Stimulated activated CD8-positive, alpha-beta memory T cell treated with anti-CD3 and anti-CD28 coated beads, Interleukin-7, amount 100 ng/mL, for 48 hours (primary cell): Measurements from ENCODE around the gene ITIH5.
"Not testable (repeated sequence)": the region's sequence is repeated elsewhere in the genome, so short reads cannot be mapped to it uniquely, and the experiment has no call there.

Experiments
- DNase-seq, 2 donors: peaks; one replicate each; pipeline ENCODE4 v3.0.0-alpha.2; 2020; ENCODE audit warnings: low read depth in 1 of 2; ENCODE audit errors: extremely low read depth in 1 of 2

Gene ITIH5

DNA sequence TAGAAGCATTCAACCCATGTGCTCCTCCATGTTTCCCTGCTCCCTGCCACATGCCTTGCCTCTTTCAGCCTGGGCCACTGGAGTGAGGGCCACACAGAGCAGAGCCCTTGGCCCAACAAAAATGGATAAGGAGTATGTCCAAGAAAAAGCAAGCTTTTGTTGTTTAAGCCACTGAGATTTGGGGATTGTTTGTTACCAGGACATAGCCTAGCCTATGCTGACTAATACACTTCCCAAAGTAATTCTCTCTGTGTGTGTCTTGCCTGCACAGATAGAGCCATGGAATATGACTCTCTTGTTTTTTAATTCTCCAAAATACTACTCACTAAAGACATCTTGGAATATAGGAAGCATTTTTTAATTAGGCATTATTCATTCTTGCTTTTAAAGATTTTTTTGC lies 22.8 kb upstream of the ITIH5 start:
- DNase-seq = no peak

DNA sequence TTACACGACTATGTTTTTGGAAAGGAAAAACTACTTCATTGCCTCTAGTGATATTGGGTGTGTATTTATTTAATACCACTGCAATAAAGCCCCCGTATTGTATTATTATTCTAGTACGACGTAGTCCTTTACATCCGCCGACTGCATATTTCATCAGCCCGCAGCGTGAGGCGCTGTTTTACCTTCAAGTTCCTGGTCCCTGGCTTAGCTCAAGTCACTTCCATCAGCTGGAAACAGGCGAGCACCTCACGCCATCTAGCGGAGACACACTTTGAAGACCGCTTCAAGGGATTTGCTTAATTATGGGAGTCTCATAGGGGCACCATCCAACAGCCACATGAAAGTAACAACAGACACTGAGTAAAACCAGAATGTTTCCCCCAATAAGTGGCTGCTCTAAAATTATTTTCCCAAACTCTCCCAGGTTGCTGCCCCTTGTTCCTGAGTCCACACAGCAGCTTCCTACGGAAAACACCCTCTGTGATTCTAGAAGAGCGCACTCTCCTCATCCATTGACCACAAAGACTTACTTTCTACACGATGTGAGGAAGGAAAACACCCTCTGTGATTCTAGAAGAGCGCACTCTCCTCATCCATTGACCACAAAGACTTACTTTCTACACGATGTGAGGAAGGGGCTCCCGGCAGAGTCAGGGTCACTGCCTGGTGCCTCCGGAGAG lies 20.6 kb upstream of the ITIH5 start:
- DNase-seq = peak; percentile 45 to 73

DNA sequence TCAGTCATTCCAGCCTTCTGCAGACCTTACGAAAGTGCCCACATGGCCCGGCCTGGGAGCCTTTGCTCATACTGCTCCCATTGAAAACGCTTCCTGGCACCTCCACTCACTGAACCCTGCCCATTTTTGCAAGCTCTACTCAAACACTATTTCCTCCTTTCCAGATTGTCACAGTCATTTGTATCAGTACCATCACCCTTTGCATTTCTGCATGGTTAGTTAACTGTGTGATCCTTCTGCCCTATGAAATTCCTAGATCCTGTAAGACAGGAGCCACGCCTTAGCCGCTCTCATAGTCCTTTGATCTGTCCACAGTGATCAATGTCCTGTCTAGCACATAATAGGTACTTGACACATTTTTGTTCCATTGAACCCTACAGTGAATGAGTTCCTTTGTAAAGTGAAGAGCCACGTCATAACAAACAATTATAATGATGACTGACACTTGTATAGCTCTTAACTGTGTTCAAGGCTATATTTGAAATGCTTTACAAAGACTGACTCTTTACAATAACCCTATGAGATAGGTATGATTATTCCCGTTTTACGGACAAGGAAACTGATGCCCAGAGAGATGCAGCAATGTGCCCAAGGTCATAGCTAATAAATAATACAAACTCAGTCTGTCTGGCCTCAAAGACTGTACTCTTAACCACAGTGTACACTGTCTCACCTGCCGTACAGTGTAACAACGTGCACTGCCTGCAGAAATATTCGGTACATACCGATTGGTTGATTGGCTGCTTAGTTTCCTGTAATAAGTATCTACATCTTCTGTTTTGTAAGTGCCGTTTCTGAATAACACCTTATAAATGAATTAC lies 19.8 kb upstream of the ITIH5 start:
- DNase-seq = no peak

DNA sequence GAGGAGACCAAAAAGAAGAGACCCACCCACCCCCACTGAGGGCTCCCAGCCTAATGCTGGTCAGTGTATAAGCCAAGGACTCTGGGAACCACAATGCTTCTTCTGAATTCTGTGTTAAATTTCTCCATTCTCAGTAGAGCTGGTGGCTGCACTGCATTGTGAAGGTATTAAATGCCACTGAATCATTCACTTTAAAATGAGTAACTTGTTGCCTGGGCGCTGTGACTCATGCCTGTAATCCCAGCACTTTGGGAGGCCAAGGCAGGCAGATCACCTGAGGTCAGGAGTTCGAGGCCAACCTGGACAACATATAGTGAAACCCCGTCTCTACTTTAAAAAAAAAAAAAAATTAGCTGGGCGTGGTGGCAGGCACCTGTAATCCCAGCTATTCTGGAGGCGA lies 13.3 kb upstream of the ITIH5 start:
- DNase-seq = not testable (repeated sequence)

DNA sequence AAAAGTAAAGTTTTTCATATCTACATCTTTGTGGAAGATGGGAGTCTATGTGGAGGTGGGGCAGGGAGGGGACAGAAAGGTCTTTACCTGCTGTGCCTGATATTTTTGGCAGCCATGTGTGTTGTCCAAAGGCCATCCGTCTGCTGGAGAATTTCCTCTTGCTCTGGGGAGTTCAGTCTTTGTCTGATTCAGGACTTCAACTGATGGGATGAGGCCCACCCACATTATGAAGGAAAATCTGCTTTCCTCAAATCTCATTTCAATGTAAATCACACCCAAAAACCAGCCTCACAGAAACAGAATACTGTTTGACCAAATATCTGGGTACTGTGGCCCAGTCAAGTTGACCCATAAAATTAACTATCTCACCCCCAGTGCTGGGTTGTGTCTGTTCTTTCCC lies 12.5 kb upstream of the ITIH5 start:
- no peak for DNase-seq

DNA sequence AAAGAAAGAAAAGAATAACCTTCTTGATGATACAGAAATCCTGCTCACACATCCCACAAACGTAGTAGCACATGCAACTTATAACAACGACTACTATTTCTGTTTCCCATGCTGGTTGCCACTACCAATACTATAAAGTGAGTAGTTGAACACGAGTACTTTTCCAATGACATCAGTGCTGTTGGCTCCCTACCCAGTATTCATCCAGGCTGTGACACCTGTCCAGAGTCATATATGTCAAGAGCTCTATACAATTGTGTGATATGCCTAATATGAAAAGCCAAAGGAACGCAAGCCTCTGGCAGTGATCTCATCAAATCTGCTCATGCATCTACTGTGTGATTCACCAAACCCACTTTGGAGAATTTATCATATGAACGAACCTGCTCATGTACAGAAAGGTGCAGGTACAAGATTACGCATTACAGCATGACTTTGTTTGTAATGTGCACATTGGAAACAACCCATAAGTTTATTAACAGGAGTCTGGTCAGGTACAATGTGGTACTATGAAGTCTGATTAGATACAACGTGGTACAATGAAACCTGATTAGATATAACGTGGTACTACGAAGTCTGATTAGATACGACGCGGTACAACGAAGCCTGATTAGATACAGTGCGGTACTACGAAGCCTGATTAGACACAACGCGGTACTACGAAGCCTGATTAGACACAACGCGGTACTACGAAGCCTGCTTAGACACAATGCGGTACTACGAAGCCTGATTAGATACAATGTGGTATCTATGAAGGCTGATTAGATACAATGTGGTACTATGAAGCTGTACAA lies 5.8 kb upstream of the ITIH5 start:
- no peak for DNase-seq

DNA sequence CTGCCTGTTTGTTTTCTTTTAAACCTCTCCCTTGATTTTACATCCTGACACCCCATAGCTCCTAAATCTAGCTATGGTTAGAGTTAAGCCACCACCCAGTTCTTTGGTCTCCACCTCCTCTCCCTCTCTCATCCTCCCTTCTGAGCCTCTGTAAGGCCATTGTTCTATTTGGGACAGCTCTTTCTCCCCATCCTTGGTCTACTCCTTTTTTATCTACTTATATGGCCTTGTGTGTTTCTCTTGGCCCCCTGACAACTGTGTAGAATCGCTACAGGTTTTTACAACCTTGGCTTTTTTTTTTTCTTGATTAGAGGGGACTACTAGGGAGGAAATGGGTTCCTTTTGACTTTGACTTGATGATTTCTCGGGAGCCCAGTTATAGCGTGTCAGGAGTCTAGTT lies 3.4 kb upstream of the ITIH5 start:
- DNase-seq = no peak

DNA sequence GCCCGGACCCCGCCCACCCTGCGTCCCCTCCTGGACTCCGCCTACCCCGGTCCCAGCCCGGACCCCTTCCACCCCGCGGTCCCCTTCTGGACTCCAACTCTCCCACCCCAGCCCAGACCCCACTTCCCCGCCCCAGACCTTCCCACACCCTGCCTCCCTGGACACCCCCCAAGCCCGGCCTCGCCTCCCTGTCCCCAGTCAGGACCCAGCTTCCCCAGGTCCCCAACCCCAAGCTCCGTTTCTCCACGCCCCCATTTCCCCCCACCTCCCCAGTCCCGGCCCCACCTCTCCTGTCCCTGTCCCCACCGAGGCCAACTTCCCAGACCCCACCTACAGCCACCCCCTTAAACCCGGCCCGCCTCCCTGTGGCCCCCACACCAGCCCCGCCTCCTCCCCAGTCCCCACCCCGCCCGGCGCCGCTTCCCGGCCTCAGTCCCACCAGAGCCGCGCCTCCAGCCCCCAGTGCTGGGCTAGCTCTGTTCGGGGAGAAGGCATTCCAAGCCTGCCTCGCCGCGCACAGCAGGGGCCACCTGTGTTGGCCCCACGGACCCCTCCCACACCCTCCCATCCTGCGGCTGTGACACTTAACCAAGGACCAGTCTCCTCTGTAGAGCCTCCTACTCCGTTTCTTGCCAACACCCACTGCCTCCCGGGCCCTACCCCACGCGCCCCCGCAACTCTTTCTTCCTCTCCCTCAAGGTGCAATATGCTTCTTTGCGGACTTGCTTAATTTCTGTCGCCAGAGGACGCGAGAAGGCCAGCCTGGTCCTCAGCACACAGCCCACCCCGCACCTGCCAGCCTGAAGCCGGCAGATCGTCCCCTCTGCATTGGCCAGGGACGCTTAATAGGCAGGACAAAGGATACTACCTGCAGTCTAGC lies 736 bp upstream of the ITIH5 start:
- DNase-seq = no peak

DNA sequence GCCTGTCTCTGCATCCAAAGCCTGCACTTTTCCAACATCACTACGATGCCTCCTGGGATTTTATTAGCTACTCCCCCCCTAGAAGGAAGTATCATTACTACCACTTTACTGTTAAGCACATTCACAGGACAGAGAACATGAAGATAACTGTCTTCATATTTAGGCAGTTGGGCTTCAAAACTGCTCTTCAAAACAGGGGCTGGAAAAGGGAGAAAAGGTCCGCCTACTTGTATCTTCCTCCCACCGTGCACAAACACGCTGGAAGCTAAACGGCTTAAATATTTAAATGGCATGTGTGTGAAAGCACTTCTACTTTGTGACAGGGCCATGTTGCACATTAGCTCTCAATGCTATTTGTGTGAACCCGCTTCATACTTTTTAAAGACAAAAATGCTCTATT lies 999 bp downstream of the ITIH5 start:
- DNase-seq = no peak

DNA sequence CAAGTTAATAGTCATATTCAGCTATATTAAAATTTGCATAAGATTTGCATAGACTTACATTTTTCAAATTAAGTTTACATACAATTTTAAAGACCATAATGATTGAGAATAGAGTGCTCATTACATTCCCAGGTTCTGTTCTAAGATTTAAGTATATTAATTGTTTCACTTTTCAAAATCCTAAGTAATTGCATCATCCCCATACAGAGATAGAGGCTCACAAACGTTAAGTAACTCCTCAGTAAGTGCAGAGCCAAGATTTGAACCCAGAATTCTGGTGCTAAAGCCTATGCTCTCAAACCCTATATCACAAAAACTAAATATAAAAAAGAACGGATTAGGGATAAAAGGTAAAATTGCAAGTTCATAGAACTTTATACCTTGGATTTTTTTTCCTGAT lies 2.1 kb downstream of the ITIH5 start:
- DNase-seq = no peak

DNA sequence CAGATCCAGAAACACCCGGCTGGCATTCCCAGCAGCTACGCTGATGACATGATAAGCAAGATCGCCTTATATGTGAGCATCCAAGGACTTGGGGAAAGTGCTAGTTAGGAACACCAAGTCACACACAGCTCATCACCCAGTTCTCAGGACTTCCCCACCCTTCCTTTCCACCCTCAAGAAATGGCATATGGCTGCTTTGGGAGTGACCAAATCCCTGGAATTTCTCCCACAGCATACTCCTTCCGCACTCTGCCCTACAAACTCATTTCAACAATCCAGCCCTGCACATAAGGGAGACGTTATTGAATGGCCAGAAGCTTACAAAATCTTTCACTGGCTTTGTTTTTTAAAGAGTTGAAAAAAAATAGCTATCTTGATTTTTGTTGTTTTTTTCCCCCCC lies 4.2 kb downstream of the ITIH5 start:
- DNase-seq = no peak

DNA sequence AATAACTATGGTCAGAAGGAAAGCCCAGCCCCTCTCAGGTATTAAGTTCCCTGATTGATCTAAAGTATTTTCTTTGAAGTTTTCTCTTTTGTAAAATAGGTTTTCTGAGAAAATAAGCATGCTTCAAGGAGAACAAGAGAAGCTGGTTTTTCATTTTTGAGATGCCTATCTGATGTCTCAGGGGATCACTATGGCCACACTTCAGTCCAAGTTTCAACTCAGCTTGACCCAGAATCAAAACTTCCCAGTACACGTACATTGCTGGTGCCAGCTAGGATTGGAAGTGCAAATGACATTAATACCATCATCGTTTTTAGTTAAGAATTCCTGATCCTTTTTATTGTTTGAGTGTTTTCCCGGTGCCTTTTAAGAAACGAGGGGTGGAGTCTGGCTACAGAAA lies 7.2 kb downstream of the ITIH5 start:
- no peak for DNase-seq

DNA sequence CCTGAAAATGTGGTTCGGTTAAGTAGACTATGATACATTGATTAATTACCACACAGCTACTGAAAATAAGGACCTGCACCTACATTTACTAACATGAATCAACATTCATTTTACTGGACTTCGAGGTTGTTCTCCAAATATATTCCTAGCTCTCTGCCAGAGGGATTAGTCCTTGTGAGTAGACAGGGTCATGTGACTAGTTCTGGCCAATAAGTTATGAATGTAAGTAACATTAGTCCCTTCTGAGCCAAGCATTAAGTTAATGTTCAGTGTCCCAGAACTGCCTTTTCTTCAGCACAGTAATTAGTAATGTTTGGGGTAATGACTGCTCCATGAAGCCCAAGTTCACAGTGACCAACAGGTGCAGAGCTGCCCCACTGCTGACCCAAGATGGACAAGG lies 9.2 kb downstream of the ITIH5 start:
- no peak for DNase-seq

DNA sequence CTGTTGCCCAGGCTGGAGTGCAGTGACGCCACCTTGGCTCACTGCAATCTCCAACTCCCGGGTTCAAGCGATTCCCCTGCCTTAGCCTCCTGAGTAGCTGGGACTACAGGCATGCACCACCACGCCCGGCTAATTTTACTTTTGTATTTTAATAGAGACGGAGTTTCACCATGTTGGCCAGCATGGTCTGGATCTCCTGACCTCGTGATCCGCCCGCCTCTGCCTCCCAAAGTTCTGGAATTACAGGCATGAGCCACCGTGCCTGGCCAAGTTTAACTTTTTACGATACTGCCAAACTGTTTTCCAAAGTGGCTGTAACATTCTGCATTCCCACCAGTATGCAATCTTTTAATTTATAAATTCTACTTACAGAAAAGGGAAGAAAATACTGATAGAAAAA lies 9.7 kb downstream of the ITIH5 start:
- DNase-seq = not testable (repeated sequence)

DNA sequence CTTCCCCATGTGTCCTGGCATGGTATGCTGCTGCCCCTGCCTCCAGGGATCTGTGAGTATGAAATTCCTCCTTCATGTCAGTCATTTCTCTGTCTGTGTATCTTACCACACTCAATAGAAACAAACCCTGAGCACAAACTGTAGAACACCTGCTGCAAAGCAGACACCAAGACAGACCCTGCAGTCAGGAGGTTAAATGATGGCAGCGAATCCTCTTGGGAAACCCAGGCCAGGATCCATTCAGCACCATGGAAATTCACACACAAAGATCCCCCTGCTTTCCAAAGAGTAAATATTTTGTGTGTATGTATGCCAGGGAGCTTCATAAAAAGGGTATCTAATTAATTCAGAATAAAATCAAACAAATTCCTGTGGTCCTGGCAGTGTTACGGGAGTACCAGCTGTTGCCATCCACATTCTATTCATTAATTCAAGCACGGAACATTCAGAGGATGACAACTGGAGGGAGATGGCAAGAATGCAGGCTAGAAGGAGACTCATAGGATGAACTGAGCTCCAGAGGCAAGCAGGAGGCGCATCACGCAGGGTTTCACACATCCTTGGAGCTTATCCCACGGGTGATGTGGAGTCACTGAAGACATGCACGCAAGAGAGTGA lies 14.8 kb downstream of the ITIH5 start:
- no peak for DNase-seq

DNA sequence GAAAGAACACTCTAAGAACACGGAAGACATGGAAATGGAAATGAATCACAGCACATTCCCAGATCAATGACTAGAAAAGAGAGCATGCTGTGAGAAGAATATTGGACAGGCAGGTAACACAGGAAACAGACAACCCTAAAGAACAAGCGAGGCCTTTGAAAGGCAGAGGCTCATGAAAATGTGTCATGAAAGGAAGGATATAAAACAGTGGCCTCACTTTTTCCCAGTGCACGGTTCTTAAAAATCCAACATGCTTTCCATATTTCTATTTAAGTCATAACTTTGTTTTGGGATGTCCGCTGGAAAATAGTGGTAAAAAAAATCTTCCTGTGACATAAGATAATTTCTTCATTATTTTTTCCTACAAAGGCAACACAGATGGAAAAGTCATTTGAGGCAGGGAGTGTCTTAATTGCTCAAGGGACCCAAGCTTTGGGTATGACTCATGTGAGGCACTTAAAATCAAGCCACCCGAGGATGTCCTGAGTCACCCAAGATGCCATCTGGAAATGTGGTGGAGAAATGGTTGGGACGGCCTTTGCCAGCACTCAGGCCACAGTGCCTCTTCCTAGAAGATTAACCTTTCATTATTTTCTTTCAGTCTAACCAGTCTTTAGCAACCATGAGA lies 17.0 kb downstream of the ITIH5 start:
- DNase-seq = no peak

DNA sequence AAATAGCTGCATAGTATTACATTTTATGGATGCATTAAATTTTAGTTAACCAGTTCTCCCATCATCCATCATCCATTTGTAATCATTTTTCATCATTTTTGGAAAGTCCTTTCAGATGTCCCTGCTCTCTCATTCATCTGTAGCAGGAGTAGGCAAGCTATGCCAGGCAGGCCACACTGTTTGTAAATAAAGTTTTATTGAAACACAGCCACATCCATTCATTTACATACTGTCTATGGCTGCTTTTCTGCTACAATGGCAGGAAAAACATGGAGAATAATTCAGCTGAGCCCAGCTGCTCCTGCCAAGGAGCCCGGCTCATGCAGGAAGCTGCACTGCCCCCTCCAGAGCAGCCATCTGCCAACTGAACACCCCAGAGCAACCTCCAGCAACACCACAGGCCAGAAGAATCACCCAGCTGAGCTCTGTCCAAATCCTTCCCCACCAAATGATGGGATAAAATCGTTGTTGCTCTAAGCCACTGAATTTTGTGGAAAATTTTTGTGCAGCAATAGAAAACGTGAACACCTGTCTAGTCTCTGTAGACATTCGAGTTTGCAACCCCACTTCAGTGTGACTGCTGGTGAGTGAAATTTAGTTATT lies 19.6 kb downstream of the ITIH5 start:
- DNase-seq = no peak

DNA sequence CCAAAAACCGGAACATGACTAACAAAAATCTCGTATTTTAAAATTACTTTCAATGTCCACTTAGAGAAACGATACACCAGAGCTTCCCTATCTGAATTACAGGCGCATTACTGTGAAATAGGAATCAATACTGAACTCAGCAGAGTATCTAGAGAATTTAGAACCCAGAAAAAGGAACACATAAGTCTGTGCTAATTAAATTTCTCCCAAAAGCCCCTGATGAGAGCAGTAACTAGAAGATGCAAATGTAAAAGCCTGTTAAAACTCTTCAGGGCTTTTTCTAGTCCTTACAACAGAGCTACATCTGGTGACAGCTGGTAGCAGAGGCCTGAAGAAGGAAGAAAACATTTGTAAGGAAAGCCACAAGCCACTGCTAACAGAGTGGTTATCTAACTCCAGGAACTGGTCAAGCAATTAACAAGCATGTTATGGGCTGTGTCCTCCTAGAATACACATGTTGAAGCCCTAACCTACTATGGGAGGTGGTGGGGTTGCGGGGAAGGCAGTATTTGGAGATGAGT lies 24.2 kb downstream of the ITIH5 start:
- no peak for DNase-seq

DNA sequence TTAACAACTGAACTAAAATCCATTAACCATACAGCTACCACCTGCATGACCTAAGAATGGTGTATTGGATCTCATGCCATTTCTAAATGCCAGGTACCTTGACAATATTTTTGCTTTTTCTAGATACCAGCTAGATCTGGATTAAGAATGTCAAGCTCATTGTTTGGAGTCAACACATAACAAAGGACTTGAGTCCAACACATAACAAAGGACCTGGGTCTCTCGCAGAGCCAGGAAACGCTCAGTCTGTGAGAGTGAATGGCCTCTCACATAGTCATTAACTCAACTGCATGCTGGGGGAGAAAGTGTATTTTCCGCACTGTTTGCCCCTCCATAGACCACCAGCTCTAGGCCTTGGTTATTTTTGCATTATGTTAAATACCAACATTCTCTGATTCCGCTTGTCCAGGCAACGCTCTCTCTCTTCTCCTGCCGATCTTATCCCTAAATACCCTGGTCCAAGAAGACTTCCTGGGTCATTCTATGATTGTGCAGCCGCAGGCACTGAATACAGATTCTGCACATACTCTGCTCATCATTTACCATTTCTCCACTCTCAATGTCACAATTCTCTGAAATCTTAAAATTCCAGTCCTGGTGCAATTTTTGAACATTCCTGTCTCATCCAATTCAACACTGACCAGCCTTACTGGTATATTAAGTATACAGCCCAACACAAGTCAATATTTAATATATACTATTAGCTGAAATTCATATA lies 31.2 kb downstream of the ITIH5 start:
- no peak for DNase-seq
